GM13976 (cell line): ENCODE data around the gene IAH1.
"Not testable (repeated sequence)": the region's sequence is repeated elsewhere in the genome, so short reads cannot be mapped to it uniquely, and the experiment has no call there.

ENCODE experiments used
- DNase-seq: peaks from one replicate; pipeline ENCODE4 v3.0.0; 2012; ENCODE audit warnings: low spot score
- CTCF ChIP-seq: IDR thresholded peaks from 2 replicates; pipeline ENCODE4 v1.5.1; 2012; ENCODE audit warnings: borderline replicate concordance, mild to moderate bottlenecking; ENCODE audit not compliant: insufficient read depth; ENCODE audit errors: extremely low read depth, missing control alignments, control extremely low read depth
- in situ Hi-C: fragments of 300-500 bp; cut with MboI; formaldehyde crosslinking; loops from one replicate; pipeline ENCODE4 v1.12.0; 2022; ENCODE audit warnings: low sequenced_read_pairs, mixed read lengths, inconsistent platforms; ENCODE audit not compliant: unreplicated experiment

The IAH1 gene

GRCh38 chr2:9492927-9493326 is 18.6 kb downstream of the IAH1 start:
- TF ChIP-seq CTCF: no peak
- in situ Hi-C loops: no loop called here
- no peak for DNase-seq

- in situ Hi-C loops: no loop called here
- no peak for TF ChIP-seq CTCF
- DNase-seq: no peak
Observed at GRCh38 chr2:9493478-9493877, 19.1 kb downstream of the IAH1 start.

GRCh38 chr2:9494081-9494480 is 19.7 kb downstream of the IAH1 start:
- TF ChIP-seq CTCF: no peak
- DNase-seq: no peak
- in situ Hi-C loops: no loop called here

GRCh38 chr2:9497017-9497416 is 22.7 kb downstream of the IAH1 start:
- in situ Hi-C loops: no loop called here

GRCh38 chr2:9498210-9498609 is 23.9 kb downstream of the IAH1 start:
- no peak for TF ChIP-seq CTCF
- in situ Hi-C loops: no loop called here

More at GRCh38 chr2:9497017-9497416, 22.7 kb downstream of the IAH1 start:
- no peak for DNase-seq
- no peak for TF ChIP-seq CTCF

GRCh38 chr2:9508931-9509330 is 34.6 kb downstream of the IAH1 start:
- in situ Hi-C loops: no loop called here
- no peak for TF ChIP-seq CTCF
- no peak for DNase-seq

More at GRCh38 chr2:9498210-9498609, 23.9 kb downstream of the IAH1 start:
- DNase-seq: no peak

- in situ Hi-C loops, DNase-seq: not testable (repeated sequence)
Observed at GRCh38 chr2:9513946-9514345, 39.6 kb downstream of the IAH1 start.
